Osteoblast (primary cell): ENCODE measurements around the gene TCF4. TPM values are rescaled to one million over a fixed set of nuclear protein-coding genes. Genes with fewer than 3 reads are reported as not detected.
A peak's percentile ranks its signal among the peaks of the same experiment; 100 is the strongest.

Source experiments
- DNase-seq: peaks from one replicate; pipeline ENCODE4 v3.0.0; 2011; ENCODE audit warnings: low spot score, mixed read lengths; ENCODE audit not compliant: insufficient read length; ENCODE audit errors: missing footprints
- H2AFZ ChIP-seq: 2 replicates; pipeline ENCODE4 v1.6.0; 2011; ENCODE audit warnings: mild to moderate bottlenecking, low read length
- H3K27ac ChIP-seq: 2 replicates; pipeline ENCODE4 v1.5.1; 2011; ENCODE audit warnings: mild to moderate bottlenecking, low read depth, low read length, moderate library complexity
- H3K27me3 ChIP-seq: 2 replicates; pipeline ENCODE4 v1.6.0; 2012; ENCODE audit warnings: mild to moderate bottlenecking, control low read depth, inconsistent platforms, low read length, moderate library complexity; ENCODE audit not compliant: insufficient read depth
- H3K36me3 ChIP-seq: 2 replicates; pipeline ENCODE4 v1.5.1; 2011; ENCODE audit warnings: mild to moderate bottlenecking, low read length, control low read depth, moderate library complexity; ENCODE audit not compliant: insufficient read depth
- H3K4me1 ChIP-seq: 2 replicates; pipeline ENCODE4 v1.5.1; 2011; ENCODE audit warnings: mild to moderate bottlenecking, low read length, control low read depth, moderate library complexity; ENCODE audit not compliant: insufficient read depth
- H3K4me2 ChIP-seq: 2 replicates; pipeline ENCODE4 v1.6.0; 2011; ENCODE audit warnings: mild to moderate bottlenecking, low read length; ENCODE audit not compliant: insufficient read depth
- H3K4me3 ChIP-seq: fragments of 200-600 bp; sonication (generic); 3 replicates; pipeline ENCODE4 v1.5.1; 2012; ENCODE audit warnings: mild to moderate bottlenecking, low read length, inconsistent platforms; ENCODE audit not compliant: insufficient read depth
- H3K79me2 ChIP-seq: 2 replicates; pipeline ENCODE4 v1.6.0; 2012; ENCODE audit warnings: mild to moderate bottlenecking, low read length, control low read depth, inconsistent platforms; ENCODE audit not compliant: insufficient read depth
- H3K9me3 ChIP-seq: 2 replicates; pipeline ENCODE4 v1.5.1; 2011; ENCODE audit warnings: low read depth, low read length, control low read depth
- H4K20me1 ChIP-seq: 2 replicates; pipeline ENCODE4 v1.6.0; 2012; ENCODE audit warnings: mild to moderate bottlenecking, low read length, control low read depth; ENCODE audit not compliant: insufficient read depth
- CTCF ChIP-seq: IDR thresholded peaks from 2 replicates; pipeline ENCODE4 v1.5.1; 2011; ENCODE audit warnings: mild to moderate bottlenecking, low read depth, low read length, moderate library complexity; ENCODE audit errors: extremely low read depth
- total RNA-seq: library from RNA; depleted of rRNA; stranded (reverse); fragments of >200 nt; gene quantifications from 2 replicates; pipeline ENCODE4 v1.2.3, GENCODE V29; 2012

Gene TCF4
- total RNA-seq, 1 donor = 87.2 TPM

GRCh38 chr18:55404136-55404830, 183.7 kb downstream of the TCF4 start:
- Histone ChIP-seq H3K27ac (no peak overlapping the region), H3K4me1 (peaks cover 45% of the 10 kb centered on the region), H3K36me3 (no peaks in the 10 kb centered on the region), H2AFZ (no peak overlapping the region), H3K4me3 (no peak overlapping the region), H3K27me3 (no peaks in the 10 kb centered on the region), H3K4me2 (no peak overlapping the region), H3K79me2 (peaks cover 49% of the 10 kb centered on the region), H4K20me1 (no peaks in the 10 kb centered on the region), H3K9me3 (no peaks in the 10 kb centered on the region)
- no peak for TF ChIP-seq CTCF
- no peak for DNase-seq

GRCh38 chr18:55403421-55403949, 184.5 kb downstream of the TCF4 start:
- no peaks in the 10 kb centered on the region for H4K20me1 ChIP-seq
- peaks cover 45% of the 10 kb centered on the region for H3K4me1 ChIP-seq
- peak overlapping the region; percentile 80 for H3K4me2 ChIP-seq
- TF ChIP-seq CTCF = no peak
- H3K4me3 ChIP-seq = peak overlapping the region; percentile 56
- H3K36me3 ChIP-seq = no peaks in the 10 kb centered on the region
- H3K27me3 ChIP-seq = no peaks in the 10 kb centered on the region
- H3K9me3 ChIP-seq = no peaks in the 10 kb centered on the region
- H2AFZ ChIP-seq = no peak overlapping the region
- H3K27ac ChIP-seq = peak overlapping the region; percentile 74
- DNase-seq = no peak
- peaks cover 47% of the 10 kb centered on the region for H3K79me2 ChIP-seq

- H3K27me3 ChIP-seq = no peaks in the 10 kb centered on the region
- H3K4me2 ChIP-seq = peak overlapping the region; percentile 80
- H3K4me3 ChIP-seq = peak overlapping the region; percentile 56
- no peaks in the 10 kb centered on the region for H3K36me3 ChIP-seq
- H3K9me3 ChIP-seq = no peaks in the 10 kb centered on the region
- H3K4me1 ChIP-seq = peaks cover 45% of the 10 kb centered on the region
- H2AFZ ChIP-seq = peak overlapping the region; percentile 3
- no peaks in the 10 kb centered on the region for H4K20me1 ChIP-seq
- TF ChIP-seq CTCF = no peak
- DNase-seq = no peak
- H3K27ac ChIP-seq = peak overlapping the region; percentile 74
- peaks cover 49% of the 10 kb centered on the region for H3K79me2 ChIP-seq
These were observed 185.1 kb downstream of the TCF4 start for GRCh38 chr18:55402731-55403405.

GRCh38 chr18:55401638-55402191, 186.3 kb downstream of the TCF4 start:
- Histone ChIP-seq H3K4me1 (peaks cover 45% of the 10 kb centered on the region), H3K27ac (peak overlapping the region; percentile 74), H3K4me3 (peak overlapping the region; percentile 59), H3K36me3 (no peaks in the 10 kb centered on the region), H3K79me2 (peaks cover 42% of the 10 kb centered on the region), H3K9me3 (no peaks in the 10 kb centered on the region), H2AFZ (peak overlapping the region; percentile 30), H4K20me1 (no peaks in the 10 kb centered on the region), H3K27me3 (no peaks in the 10 kb centered on the region), H3K4me2 (peak overlapping the region; percentile 80)
- peak; percentile 60 for DNase-seq
- no peak for TF ChIP-seq CTCF
